ENCODE measurements around the gene FAM124B.

The FAM124B gene

DNA sequence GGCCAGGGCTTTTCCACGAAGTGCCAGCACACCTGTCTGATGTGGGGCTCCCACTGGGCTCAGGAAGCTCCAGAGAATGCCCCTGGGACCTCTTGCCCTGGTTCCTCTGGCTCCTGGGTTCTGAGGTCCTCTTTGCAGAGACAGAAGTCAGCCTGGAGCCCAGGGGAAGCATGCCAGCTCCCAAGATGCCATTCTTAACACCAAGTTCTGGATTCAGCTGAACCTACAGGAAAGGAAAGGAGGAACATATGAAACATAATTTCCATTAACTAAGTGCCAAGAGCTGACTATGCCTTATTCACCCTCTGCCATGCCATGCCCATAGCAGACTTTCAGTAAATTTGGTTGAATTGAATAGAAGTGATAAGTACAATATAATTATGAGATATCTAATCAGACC, 21.9 kb downstream of the FAM124B start:
- DNase-seq: no peak

DNA sequence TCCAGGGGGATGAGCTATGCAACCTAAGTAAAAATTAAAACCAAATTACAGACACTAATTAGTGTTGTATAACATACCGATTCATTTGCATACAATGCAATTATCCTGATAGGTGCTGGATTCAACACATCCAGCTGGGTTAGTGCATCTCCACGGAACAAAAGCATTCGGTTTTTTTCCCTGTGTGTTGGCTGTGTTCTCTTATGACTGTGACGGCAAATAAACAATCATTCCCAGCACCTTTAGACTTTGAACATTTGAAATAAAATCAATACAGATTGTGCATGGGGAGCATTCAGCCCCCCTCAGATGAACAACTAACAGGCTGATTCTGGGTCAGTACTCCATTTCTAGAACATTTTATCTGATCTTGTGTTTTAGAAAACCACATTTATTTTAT, 22.7 kb downstream of the FAM124B start:
- no peak for DNase-seq

- DNase-seq: no peak
These were observed 23.2 kb downstream of the FAM124B start for GRCh38 chr2:224378701-224379097.

DNA sequence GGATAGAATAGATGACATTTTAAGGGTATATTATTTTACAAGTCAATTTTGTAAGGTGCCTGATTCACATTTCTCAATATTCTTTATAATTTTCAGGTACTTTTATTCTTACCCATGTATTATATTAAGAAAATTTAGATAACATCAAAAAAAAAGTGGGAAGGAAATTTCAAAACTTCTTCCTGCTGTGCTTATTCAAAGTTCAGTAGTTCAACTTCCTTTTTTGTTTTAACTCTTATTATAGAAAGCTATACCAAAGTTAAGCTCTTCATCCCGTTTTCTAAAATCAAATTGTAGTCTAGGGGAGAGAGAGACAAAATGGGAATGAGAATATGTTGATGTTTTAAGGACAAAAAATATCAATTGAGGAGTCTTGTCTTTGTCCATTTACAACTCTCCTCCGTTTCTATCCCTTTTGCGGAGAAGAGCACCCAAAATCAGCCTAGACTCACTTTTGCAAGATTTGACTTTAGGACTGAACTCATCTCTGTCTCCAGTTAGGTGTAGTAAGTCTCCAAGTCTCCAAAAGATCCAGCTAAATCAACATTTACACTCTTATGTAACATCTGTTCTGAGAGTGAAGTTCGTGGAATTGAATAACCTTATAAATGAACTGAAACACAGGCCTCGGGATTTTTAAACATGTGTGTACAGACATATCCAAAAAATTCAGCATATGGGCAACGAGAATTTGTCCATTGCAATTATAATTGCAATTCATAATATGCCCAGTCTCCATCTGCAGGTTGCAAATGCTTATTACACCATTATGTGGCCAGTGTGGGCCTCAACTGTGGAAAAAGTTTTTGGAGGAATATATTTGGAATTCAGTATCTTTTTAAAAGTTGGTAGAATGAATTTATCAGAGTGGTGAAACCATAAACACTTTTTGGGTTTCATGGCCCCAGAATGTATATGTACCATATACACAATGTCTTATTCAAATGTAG, 23.9 kb downstream of the FAM124B start:
- DNase-seq: no peak

- DNase-seq: no peak
These were observed 29.3 kb downstream of the FAM124B start for GRCh38 chr2:224372641-224373040.

- no peak for DNase-seq
These were observed 32.8 kb downstream of the FAM124B start for GRCh38 chr2:224369028-224369632.

DNA sequence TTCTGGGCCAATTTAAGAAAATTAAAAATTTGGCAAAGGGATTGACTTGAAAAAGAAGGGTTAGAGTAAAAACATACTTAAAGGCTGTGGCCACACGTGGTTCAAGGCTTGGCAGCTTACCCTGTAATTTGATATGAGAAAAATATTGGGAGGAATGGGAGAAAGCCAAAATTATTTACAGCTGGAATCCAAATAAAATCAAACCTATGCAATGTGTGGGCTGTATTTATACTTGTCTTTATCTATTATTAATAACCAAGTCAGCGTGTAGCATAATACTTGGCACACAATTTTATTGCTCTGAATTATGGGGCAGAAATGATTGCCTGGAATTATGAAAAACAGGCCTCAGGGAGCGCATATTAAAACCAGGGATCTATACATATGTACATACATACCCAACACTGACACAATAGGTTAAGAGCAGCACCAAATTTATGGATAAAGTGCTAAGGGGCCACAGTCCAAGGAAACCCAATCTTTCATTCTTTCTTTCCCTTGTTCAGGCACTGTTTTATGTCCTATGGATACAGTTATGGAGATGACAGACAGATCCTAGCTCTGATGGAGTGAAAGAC, 35.6 kb downstream of the FAM124B start:
- no peak for DNase-seq

DNA sequence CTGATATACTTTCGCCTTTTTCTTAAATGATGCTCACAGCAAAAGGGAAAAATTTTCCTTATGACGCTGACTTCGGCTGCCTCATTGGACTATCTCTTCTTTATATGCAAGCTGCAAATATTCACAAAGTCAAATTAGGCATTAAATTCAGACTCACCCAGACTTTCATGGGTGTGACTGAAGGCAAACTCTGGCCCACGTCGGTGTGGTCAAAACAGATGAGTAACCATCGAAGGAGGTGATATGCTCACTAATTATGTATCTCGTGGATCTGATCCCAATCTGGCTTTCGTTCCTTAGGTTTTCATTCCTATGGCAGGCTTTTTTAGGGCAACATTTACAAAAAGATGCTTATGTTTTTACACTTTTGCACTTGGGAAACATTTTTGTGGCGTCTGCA, 36.6 kb downstream of the FAM124B start:
- DNase-seq: no peak

- DNase-seq: no peak
These were observed 38.6 kb downstream of the FAM124B start for GRCh38 chr2:224363281-224363680.

GRCh38 chr2:224362094-224362493, 39.8 kb downstream of the FAM124B start:
- no peak for DNase-seq

- DNase-seq: no peak
These were observed 41.1 kb downstream of the FAM124B start for GRCh38 chr2:224360801-224361251.

- DNase-seq: no peak
These were observed 42.3 kb downstream of the FAM124B start for GRCh38 chr2:224359569-224359968.

DNA sequence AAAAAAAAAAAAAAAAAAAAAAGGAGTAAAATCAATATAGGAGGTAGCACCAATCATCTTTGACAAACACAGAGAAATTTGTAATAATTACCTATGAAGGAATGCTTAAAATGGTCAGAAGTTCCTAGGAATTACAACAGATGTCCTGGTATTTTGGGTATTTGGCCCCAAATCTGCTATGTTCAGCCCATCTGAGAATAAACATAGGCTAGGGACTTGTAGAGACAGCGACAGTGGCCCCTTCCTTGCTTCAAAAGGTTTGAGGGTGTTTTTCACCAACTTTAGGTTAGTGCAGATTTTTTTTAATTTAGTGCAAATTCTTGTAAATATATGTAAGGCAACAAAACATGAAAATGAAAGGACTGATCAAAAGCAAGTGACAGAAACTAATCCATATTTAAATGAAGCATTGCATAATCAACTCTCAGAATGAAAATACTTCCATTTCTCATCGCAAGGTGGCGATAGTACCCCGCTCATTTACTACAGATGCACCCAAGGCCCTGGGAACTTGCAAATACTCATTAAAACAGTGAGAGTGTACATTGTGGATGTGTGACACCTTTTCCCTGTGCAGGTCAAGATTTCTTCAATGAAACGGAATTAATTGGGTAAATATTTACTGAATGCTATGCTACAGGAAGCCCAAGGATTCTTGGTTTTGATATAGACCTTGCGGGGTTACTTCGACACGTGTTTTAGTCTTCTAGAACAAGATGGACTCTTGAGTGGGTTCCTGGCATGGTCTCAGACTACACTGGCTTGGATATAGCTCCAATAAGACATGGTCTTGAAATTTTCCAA, 44.6 kb downstream of the FAM124B start:
- DNase-seq: peak; percentile 44

DNA sequence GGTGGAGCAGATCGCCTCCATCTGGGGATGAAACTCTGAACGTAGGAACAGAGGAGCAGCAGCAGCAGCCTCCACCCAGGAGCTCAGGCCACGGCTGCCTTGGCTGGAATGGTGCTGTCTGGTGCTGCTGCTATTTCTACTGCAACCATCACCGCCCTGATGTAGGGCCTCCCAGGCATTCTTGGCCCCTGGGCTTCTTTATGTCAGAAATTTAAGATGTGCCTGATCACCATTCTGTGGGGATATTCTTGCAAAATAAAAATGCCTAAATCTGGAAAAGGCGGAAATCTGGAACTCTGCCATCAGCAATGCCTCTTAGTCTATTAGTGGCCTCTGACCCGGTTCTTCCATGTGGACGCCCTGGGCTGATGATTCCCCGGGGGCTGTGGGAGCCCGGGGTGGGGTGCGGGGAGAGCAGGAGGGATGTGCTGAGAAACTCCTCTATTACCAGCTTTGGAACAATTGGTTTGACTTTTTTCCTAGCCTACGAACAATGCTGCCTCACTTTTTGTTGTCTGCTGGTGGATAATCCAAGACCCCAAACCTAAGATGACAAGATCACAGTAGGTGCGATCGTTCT, 47.2 kb downstream of the FAM124B start:
- DNase-seq: no peak

DNA sequence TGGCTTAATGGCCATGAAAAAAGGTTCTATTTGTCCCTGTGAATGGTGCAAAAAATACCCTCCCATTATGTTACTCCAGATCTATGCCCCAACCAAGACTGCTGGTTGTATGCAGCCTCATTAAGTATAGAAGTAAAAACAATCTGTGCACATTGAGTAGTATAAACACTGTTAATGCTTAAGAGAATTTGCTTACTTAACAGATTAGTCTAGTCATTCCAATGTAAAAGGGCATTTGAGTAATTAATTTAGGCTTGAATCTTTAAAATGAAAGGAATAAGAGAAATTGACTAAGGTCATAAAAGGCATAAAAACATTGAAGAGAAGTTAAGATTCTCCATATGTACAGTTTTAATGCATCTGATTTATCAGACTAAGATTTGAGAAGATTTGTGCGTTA, 51.2 kb downstream of the FAM124B start:
- no peak for DNase-seq

DNA sequence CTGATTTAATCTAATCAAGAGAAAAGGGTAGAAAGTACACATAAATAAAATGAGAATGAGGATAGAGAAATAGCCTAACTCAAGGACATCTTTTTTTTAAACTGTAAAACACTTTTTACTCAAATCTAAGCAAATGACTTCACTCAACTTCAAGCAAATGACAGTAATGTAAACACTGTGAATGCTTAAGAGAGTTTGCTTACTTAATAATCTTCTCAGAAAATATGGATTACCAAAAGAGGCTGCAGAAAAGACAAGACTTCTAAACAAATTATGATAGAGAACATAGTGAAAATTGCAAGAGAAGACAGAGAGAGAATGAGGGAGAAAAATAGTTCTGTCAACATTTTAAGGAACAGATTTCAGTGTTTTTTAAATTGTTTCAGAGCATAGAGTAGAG, 52.5 kb downstream of the FAM124B start:
- no peak for DNase-seq

DNA sequence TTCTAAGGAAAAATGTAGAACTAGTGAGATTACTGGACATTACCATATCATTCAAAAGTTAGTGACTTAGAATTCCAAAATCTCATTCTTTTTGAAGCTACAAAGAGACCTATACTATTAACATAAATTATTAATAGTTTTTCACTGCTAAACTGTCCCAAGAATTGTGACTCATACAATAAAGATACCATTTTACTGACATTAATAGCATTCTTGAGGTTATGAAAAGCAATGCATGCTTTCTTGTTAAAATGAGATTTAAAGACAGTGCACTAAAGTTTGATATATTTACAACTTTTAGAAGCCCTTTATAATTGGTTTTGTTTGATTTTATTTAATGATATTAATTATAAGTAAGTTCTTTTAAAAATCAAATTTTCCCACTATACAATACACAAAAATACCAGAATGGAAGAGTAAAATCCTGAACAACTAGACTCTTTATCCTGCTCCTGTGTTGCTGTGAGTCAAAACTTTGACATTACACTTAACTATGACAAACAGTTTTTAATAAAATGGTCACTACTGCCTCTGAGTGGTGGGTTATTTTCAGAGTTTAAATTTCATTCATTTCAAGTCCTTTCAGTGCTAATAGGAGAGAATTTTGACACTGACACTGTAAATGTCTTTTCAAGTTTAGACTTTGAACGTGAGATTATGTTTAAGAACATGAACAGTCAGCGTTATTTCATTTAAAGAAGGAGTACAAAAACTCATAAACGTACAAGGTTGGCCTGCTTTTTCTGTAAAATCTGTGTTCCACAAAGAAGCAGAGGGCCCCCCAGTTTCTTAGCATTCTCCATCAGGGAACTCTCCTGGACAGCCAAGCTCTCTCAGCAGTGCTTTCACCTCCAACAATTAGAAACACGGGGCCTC, 54.5 kb downstream of the FAM124B start:
- DNase-seq: no peak

DNA sequence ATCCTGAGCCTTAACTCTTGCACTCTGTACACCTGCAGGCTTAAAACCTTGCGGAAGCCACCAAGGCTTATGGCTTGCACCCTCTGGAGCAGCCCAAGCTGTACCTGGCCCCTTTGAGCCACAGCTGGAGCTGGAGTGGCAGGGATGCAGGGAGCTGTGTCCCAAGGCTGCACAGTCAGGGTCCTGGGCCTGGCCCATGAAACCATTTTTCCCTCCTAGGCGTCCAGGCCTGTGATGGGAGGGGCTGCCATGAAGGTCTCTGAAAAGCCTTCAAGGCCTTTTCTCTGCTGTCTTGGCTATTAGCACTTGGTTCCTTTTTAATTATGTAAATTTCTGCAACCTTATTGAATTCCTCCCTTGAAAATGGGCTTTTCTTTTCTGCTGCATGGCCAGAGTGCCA, 56.4 kb downstream of the FAM124B start:
- no peak for DNase-seq

DNA sequence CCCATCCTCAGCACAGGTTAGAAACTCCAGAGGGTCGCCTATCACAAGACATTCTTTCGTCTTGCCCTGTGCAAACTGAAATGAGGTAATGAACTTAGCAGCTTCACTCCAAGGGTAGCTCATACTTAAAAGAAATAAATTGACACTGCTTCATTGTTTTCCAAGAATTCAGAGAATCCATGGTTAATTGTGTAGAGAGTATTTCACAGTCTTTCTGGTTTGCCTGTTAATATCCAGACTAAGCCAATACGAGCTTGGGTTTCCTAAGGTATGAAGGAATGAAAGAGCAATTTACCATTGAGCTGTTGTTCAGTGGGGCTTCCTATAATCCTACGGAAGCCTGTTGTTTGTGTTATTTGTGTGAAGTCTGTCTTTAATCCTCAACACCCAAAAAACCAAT, 58.7 kb downstream of the FAM124B start:
- DNase-seq: no peak

DNA sequence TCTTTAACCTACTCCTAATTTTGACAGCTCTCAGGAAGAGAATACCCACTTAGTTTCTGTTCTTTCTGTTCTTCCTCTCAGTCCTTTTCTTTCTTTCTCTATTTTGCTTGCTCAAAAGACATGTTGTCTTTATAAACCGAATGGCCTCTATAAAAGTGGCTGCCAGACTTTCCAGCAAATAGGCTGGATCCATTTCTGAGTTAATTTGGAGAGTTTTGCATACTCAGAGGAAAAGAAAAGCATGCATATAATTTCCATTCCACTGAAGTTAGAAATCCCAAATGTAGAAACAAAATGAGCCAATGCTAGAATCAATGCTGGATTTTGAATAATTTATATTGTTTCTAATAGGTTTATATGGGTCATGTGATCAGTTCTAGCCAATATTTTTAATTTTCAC, 65.9 kb downstream of the FAM124B start:
- no peak for DNase-seq

DNA sequence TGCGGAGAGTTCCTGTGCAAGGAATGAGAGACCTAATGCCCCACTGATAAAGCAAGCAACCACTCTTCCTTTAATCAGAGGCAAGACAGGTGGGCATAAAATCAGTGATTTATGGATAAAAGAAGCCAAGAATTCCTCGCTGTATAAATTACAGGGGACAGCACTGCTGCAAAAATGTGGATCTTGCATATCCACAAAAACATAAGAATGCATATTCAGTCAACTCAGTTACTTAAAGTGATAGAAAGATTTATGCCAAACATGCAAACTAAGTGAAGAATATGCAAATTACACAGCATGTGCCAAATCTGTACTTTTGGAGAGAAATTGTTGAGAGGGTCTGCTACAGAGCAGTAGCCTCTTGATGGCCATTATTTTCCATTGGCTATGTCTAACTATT, 67.2 kb downstream of the FAM124B start:
- no peak for DNase-seq

Data from activated CD8-positive, alpha-beta memory T cell treated with anti-CD3 and anti-CD28 coated beads, Interleukin-2, amount 50 U/mL, for 4 hours (primary cell).